Measurements from ENCODE around the gene CTIF. TPM values are rescaled to one million over a fixed set of nuclear protein-coding genes. Genes with fewer than 3 reads are reported as not detected.

CTIF gene
- total and polyA plus RNA-seq, 2 donors: 1.7 to 11.3 TPM

- DNase-seq (ENCODE audit: low read depth in 6 of 9, low spot score in 9 of 9): no peak
- Histone ChIP-seq H3K4me3 (ENCODE audit: low read length in 2 of 2) (no peak overlapping the region), H3K36me3 (ENCODE audit: control insufficient read depth in 2 of 2, insufficient read depth in 2 of 2, low read length in 1 of 2) (no peaks in the 10 kb centered on the region), H3K27me3 (ENCODE audit: control insufficient read depth in 2 of 2, insufficient read depth in 1 of 2, low read length in 1 of 2) (no peaks in the 10 kb centered on the region), H3K27ac (ENCODE audit: low read depth in 1 of 2, low read length in 1 of 2) (no peak overlapping the region), H3K4me1 (ENCODE audit: control insufficient read depth in 2 of 2, insufficient read depth in 2 of 2, low read length in 2 of 2) (no peaks in the 10 kb centered on the region), H3K9me3 (ENCODE audit: control insufficient read depth in 2 of 2, insufficient read depth in 1 of 2, low read length in 1 of 2) (no peaks in the 10 kb centered on the region)
- 96% methylated on average over 10 of the region's 10 CpGs for WGBS
These were observed 148.7 kb downstream of the CTIF start for GRCh38 chr18:48687346-48688042.

- Histone ChIP-seq H3K9me3 (ENCODE audit: control insufficient read depth in 2 of 2, insufficient read depth in 1 of 2, low read length in 1 of 2) (no peaks in the 10 kb centered on the region), H3K4me3 (ENCODE audit: low read length in 2 of 2) (no peak overlapping the region), H3K36me3 (ENCODE audit: control insufficient read depth in 2 of 2, insufficient read depth in 2 of 2, low read length in 1 of 2) (no peaks in the 10 kb centered on the region), H3K4me1 (ENCODE audit: control insufficient read depth in 2 of 2, insufficient read depth in 2 of 2, low read length in 2 of 2) (no peaks in the 10 kb centered on the region), H3K27ac (ENCODE audit: low read depth in 1 of 2, low read length in 1 of 2) (no peak overlapping the region), H3K27me3 (ENCODE audit: control insufficient read depth in 2 of 2, insufficient read depth in 1 of 2, low read length in 1 of 2) (no peaks in the 10 kb centered on the region)
- 96% methylated on average over 9 of the region's 9 CpGs for WGBS
- DNase-seq (ENCODE audit: low read depth in 6 of 9, low spot score in 9 of 9): no peak
These were observed 150.1 kb downstream of the CTIF start for GRCh38 chr18:48688961-48689360.

- H3K36me3 ChIP-seq (ENCODE audit: control insufficient read depth in 2 of 2, insufficient read depth in 2 of 2, low read length in 1 of 2): no peaks in the 10 kb centered on the region
- H3K27me3 ChIP-seq (ENCODE audit: control insufficient read depth in 2 of 2, insufficient read depth in 1 of 2, low read length in 1 of 2): no peaks in the 10 kb centered on the region
- WGBS: 97% methylated on average over 4 of the region's 4 CpGs
- no peak overlapping the region for H3K27ac ChIP-seq (ENCODE audit: low read depth in 1 of 2, low read length in 1 of 2)
- H3K4me1 ChIP-seq (ENCODE audit: control insufficient read depth in 2 of 2, insufficient read depth in 2 of 2, low read length in 2 of 2): no peaks in the 10 kb centered on the region
- H3K9me3 ChIP-seq (ENCODE audit: control insufficient read depth in 2 of 2, insufficient read depth in 1 of 2, low read length in 1 of 2): no peaks in the 10 kb centered on the region
- no peak overlapping the region for H3K4me3 ChIP-seq (ENCODE audit: low read length in 2 of 2)
- DNase-seq (ENCODE audit: low read depth in 6 of 9, low spot score in 9 of 9): no peak
These were observed 150.7 kb downstream of the CTIF start for GRCh38 chr18:48689548-48689947.

- 99% methylated on average over 5 of the region's 5 CpGs for WGBS
- H3K4me1 ChIP-seq (ENCODE audit: control insufficient read depth in 2 of 2, insufficient read depth in 2 of 2, low read length in 2 of 2): no peaks in the 10 kb centered on the region
- no peak overlapping the region for H3K27ac ChIP-seq (ENCODE audit: low read depth in 1 of 2, low read length in 1 of 2)
- no peaks in the 10 kb centered on the region for H3K36me3 ChIP-seq (ENCODE audit: control insufficient read depth in 2 of 2, insufficient read depth in 2 of 2, low read length in 1 of 2)
- no peak overlapping the region for H3K4me3 ChIP-seq (ENCODE audit: low read length in 2 of 2)
- H3K9me3 ChIP-seq (ENCODE audit: control insufficient read depth in 2 of 2, insufficient read depth in 1 of 2, low read length in 1 of 2): no peaks in the 10 kb centered on the region
- no peaks in the 10 kb centered on the region for H3K27me3 ChIP-seq (ENCODE audit: control insufficient read depth in 2 of 2, insufficient read depth in 1 of 2, low read length in 1 of 2)
- no peak for DNase-seq (ENCODE audit: low read depth in 6 of 9, low spot score in 9 of 9)
These were observed 151.7 kb downstream of the CTIF start for GRCh38 chr18:48690494-48690893.

GRCh38 chr18:48693006-48693405 lies 154.2 kb downstream of the CTIF start:
- Histone ChIP-seq H3K27me3 (ENCODE audit: control insufficient read depth in 2 of 2, insufficient read depth in 1 of 2, low read length in 1 of 2) (no peaks in the 10 kb centered on the region), H3K4me3 (ENCODE audit: low read length in 2 of 2) (no peak overlapping the region), H3K9me3 (ENCODE audit: control insufficient read depth in 2 of 2, insufficient read depth in 1 of 2, low read length in 1 of 2) (no peaks in the 10 kb centered on the region), H3K36me3 (ENCODE audit: control insufficient read depth in 2 of 2, insufficient read depth in 2 of 2, low read length in 1 of 2) (no peaks in the 10 kb centered on the region), H3K4me1 (ENCODE audit: control insufficient read depth in 2 of 2, insufficient read depth in 2 of 2, low read length in 2 of 2) (no peaks in the 10 kb centered on the region), H3K27ac (ENCODE audit: low read depth in 1 of 2, low read length in 1 of 2) (no peak overlapping the region)
- DNase-seq (ENCODE audit: low read depth in 6 of 9, low spot score in 9 of 9): no peak
- 93% methylated on average over 7 of the region's 7 CpGs for WGBS

- H3K36me3 ChIP-seq (ENCODE audit: control insufficient read depth in 2 of 2, insufficient read depth in 2 of 2, low read length in 1 of 2): no peaks in the 10 kb centered on the region
- DNase-seq (ENCODE audit: low read depth in 6 of 9, low spot score in 9 of 9): no peak
- H3K27me3 ChIP-seq (ENCODE audit: control insufficient read depth in 2 of 2, insufficient read depth in 1 of 2, low read length in 1 of 2): no peaks in the 10 kb centered on the region
- no peaks in the 10 kb centered on the region for H3K9me3 ChIP-seq (ENCODE audit: control insufficient read depth in 2 of 2, insufficient read depth in 1 of 2, low read length in 1 of 2)
- H3K4me3 ChIP-seq (ENCODE audit: low read length in 2 of 2): no peak overlapping the region
- no peaks in the 10 kb centered on the region for H3K4me1 ChIP-seq (ENCODE audit: control insufficient read depth in 2 of 2, insufficient read depth in 2 of 2, low read length in 2 of 2)
- no peak overlapping the region for H3K27ac ChIP-seq (ENCODE audit: low read depth in 1 of 2, low read length in 1 of 2)
- 92% methylated on average over 8 of the region's 8 CpGs for WGBS
These were observed 154.9 kb downstream of the CTIF start for GRCh38 chr18:48693625-48694262.

- no peak for DNase-seq (ENCODE audit: low read depth in 6 of 9, low spot score in 9 of 9)
- Histone ChIP-seq H3K4me1 (ENCODE audit: control insufficient read depth in 2 of 2, insufficient read depth in 2 of 2, low read length in 2 of 2) (no peaks in the 10 kb centered on the region), H3K36me3 (ENCODE audit: control insufficient read depth in 2 of 2, insufficient read depth in 2 of 2, low read length in 1 of 2) (no peaks in the 10 kb centered on the region), H3K4me3 (ENCODE audit: low read length in 2 of 2) (no peak overlapping the region), H3K27ac (ENCODE audit: low read depth in 1 of 2, low read length in 1 of 2) (no peak overlapping the region), H3K27me3 (ENCODE audit: control insufficient read depth in 2 of 2, insufficient read depth in 1 of 2, low read length in 1 of 2) (no peaks in the 10 kb centered on the region), H3K9me3 (ENCODE audit: control insufficient read depth in 2 of 2, insufficient read depth in 1 of 2, low read length in 1 of 2) (no peaks in the 10 kb centered on the region)
- 97% methylated on average over 5 of the region's 5 CpGs for whole genome bisulfite sequencing
These were observed 155.5 kb downstream of the CTIF start for GRCh38 chr18:48694295-48694694.

- Histone ChIP-seq H3K4me3 (ENCODE audit: low read length in 2 of 2) (no peak overlapping the region), H3K4me1 (ENCODE audit: control insufficient read depth in 2 of 2, insufficient read depth in 2 of 2, low read length in 2 of 2) (no peaks in the 10 kb centered on the region), H3K27ac (ENCODE audit: low read depth in 1 of 2, low read length in 1 of 2) (no peak overlapping the region), H3K36me3 (ENCODE audit: control insufficient read depth in 2 of 2, insufficient read depth in 2 of 2, low read length in 1 of 2) (no peaks in the 10 kb centered on the region), H3K27me3 (ENCODE audit: control insufficient read depth in 2 of 2, insufficient read depth in 1 of 2, low read length in 1 of 2) (no peaks in the 10 kb centered on the region), H3K9me3 (ENCODE audit: control insufficient read depth in 2 of 2, insufficient read depth in 1 of 2, low read length in 1 of 2) (no peaks in the 10 kb centered on the region)
- 87% methylated on average over 9 of the region's 9 CpGs for WGBS
- DNase-seq (ENCODE audit: low read depth in 6 of 9, low spot score in 9 of 9): no peak
These were observed 156.8 kb downstream of the CTIF start for GRCh38 chr18:48695671-48696070.

GRCh38 chr18:48696218-48696617 lies 157.4 kb downstream of the CTIF start:
- Histone ChIP-seq H3K4me1 (ENCODE audit: control insufficient read depth in 2 of 2, insufficient read depth in 2 of 2, low read length in 2 of 2) (no peaks in the 10 kb centered on the region), H3K4me3 (ENCODE audit: low read length in 2 of 2) (no peak overlapping the region), H3K9me3 (ENCODE audit: control insufficient read depth in 2 of 2, insufficient read depth in 1 of 2, low read length in 1 of 2) (no peaks in the 10 kb centered on the region), H3K27me3 (ENCODE audit: control insufficient read depth in 2 of 2, insufficient read depth in 1 of 2, low read length in 1 of 2) (no peaks in the 10 kb centered on the region), H3K36me3 (ENCODE audit: control insufficient read depth in 2 of 2, insufficient read depth in 2 of 2, low read length in 1 of 2) (no peaks in the 10 kb centered on the region), H3K27ac (ENCODE audit: low read depth in 1 of 2, low read length in 1 of 2) (no peak overlapping the region)
- DNase-seq (ENCODE audit: low read depth in 6 of 9, low spot score in 9 of 9): no peak
- WGBS: 98% methylated on average over 8 of the region's 8 CpGs

All from thymus (tissue), 11 donors.